A673 (cell line): ENCODE data around the gene WDR20. TPM values are rescaled to one million over a fixed set of nuclear protein-coding genes. Genes with fewer than 3 reads are reported as not detected.
A peak's percentile ranks its signal among the peaks of the same experiment; 100 is the strongest.

Experiments
- BruUV-seq: library from RNA; stranded (reverse); fragments of 400-500 nt; replicated peaks from 2 replicates; lab custom pipeline; 2021; lab: Mats Ljungman, UMichigan
- CTCF ChIA-PET: fragments of 300-600 bp; sonication (Branson Sonifier 250); formaldehyde crosslinking; loops from one replicate; lab custom pipeline; 2022; ENCODE audit warnings: antibody characterized with exemption; lab: Charles Lee
- POLR2A ChIA-PET: fragments of 300-600 bp; sonication (Branson Sonifier 250); formaldehyde crosslinking; loops from one replicate; lab custom pipeline; 2022; ENCODE audit warnings: antibody characterized with exemption; ENCODE audit not compliant: low non-redundant PET; lab: Charles Lee
- DNase-seq: peaks from one replicate; pipeline ENCODE4 v3.0.0-alpha.2; 2015; ENCODE audit warnings: low spot score
- H3K27ac ChIP-seq: fragments of 200-600 bp; sonication (generic); 2 replicates; pipeline ENCODE4 v1.5.1; 2016; ENCODE audit warnings: mixed run types, low read depth, mild to moderate bottlenecking, mixed read lengths, antibody characterized with exemption, low read length; ENCODE audit not compliant: poor library complexity, severe bottlenecking
- H3K27me3 ChIP-seq: fragments of 200-600 bp; sonication (generic); replicated peaks from 2 replicates; pipeline ENCODE4 v1.6.1; 2017; ENCODE audit warnings: mixed run types, low read depth, mild to moderate bottlenecking, mixed read lengths, antibody characterized with exemption, low read length; ENCODE audit not compliant: insufficient read depth, poor library complexity
- H3K36me3 ChIP-seq: fragments of 200-600 bp; sonication (generic); 2 replicates; pipeline ENCODE4 v1.6.1; 2016; ENCODE audit warnings: mixed run types, mild to moderate bottlenecking, mixed read lengths, antibody characterized with exemption, low read length; ENCODE audit not compliant: insufficient read depth, poor library complexity, severe bottlenecking
- H3K4me1 ChIP-seq: fragments of 200-600 bp; sonication (generic); 2 replicates; pipeline ENCODE4 v1.6.1; 2017; ENCODE audit warnings: mixed run types, mild to moderate bottlenecking, mixed read lengths, antibody characterized with exemption, low read length; ENCODE audit not compliant: insufficient read depth, poor library complexity, severe bottlenecking
- H3K4me3 ChIP-seq: fragments of 200-600 bp; sonication (generic); 2 replicates; pipeline ENCODE4 v1.5.1; 2016; ENCODE audit warnings: low read depth, mixed run types, mild to moderate bottlenecking, mixed read lengths, low read length; ENCODE audit not compliant: poor library complexity, severe bottlenecking
- H3K9me3 ChIP-seq: fragments of 200-600 bp; sonication (generic); 2 replicates; pipeline ENCODE4 v1.6.1; 2016; ENCODE audit warnings: mixed run types, low read depth, mild to moderate bottlenecking, mixed read lengths, antibody characterized with exemption, low read length; ENCODE audit not compliant: poor library complexity, severe bottlenecking
- EZH2 ChIP-seq: fragments of 200-600 bp; sonication (generic); IDR thresholded peaks from 2 replicates; pipeline ENCODE4 v1.6.1; 2017; ENCODE audit warnings: borderline replicate concordance, low read depth, mild to moderate bottlenecking, mixed read lengths, antibody characterized with exemption, low read length; ENCODE audit not compliant: poor library complexity, severe bottlenecking
- intact Hi-C: fragments of 100-400 bp; cut with micrococcal nuclease; formaldehyde crosslinking; loops from one replicate; pipeline ENCODE4 v1.10.0; 2022; ENCODE audit not compliant: unreplicated experiment
- total RNA-seq: library from RNA; stranded (reverse); gene quantifications from 2 replicates; pipeline ENCODE4 v1.2.3, GENCODE V29; 2021
- TF ChIP-seq, protein P1 (sequence below): fragments of 300-800, 200-600 bp; sonication (generic); conservative IDR thresholded peaks from 2 replicates; pipeline ENCODE4 v1.5.1; 2017; ENCODE audit warnings: low read depth, mild to moderate bottlenecking, antibody characterized with exemption, low read length, moderate library complexity, mixed read lengths

Gene WDR20
- total RNA-seq, 1 experiment from 2014 or later: 28.3 TPM

DNA sequence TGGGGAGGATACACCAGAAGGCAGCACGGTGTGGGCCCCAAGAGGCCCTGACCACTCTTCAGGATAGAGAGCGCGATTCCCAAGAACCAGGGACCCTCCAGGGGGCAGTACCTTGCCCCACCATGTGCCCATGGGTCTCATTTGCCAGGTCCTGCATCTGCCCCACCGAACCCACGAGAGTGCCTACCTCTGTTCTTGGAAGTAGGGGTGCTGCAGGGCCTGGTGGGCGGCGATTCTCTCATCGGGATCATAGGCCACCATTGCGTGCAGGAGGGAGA is 92.6 kb downstream of the WDR20 start:
- no peaks in the 10 kb centered on the region for H3K27me3 ChIP-seq
- no peak overlapping the region for H3K27ac ChIP-seq
- intact Hi-C loops: no loop called here
- CTCF ChIA-PET: interaction anchor here (0.6 to 2.1 kb wide), 2 partner anchors 82 to 145 kb away, joined by 4 to 6 read pairs; no protein-coding TSS in a partner anchor
- POLR2A ChIA-PET: no interaction called here
- no TSS peak for BruUV-seq
- H3K9me3 ChIP-seq: no peaks in the 10 kb centered on the region
- TF ChIP-seq EZH2: no peak
- TF ChIP-seq, protein P1, sequence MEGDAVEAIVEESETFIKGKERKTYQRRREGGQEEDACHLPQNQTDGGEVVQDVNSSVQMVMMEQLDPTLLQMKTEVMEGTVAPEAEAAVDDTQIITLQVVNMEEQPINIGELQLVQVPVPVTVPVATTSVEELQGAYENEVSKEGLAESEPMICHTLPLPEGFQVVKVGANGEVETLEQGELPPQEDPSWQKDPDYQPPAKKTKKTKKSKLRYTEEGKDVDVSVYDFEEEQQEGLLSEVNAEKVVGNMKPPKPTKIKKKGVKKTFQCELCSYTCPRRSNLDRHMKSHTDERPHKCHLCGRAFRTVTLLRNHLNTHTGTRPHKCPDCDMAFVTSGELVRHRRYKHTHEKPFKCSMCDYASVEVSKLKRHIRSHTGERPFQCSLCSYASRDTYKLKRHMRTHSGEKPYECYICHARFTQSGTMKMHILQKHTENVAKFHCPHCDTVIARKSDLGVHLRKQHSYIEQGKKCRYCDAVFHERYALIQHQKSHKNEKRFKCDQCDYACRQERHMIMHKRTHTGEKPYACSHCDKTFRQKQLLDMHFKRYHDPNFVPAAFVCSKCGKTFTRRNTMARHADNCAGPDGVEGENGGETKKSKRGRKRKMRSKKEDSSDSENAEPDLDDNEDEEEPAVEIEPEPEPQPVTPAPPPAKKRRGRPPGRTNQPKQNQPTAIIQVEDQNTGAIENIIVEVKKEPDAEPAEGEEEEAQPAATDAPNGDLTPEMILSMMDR: no peak
- H3K36me3 ChIP-seq: no peaks in the 10 kb centered on the region
- H3K4me3 ChIP-seq: no peak overlapping the region
- peaks cover 10% of the 10 kb centered on the region for H3K4me1 ChIP-seq
- DNase-seq: no peak

DNA sequence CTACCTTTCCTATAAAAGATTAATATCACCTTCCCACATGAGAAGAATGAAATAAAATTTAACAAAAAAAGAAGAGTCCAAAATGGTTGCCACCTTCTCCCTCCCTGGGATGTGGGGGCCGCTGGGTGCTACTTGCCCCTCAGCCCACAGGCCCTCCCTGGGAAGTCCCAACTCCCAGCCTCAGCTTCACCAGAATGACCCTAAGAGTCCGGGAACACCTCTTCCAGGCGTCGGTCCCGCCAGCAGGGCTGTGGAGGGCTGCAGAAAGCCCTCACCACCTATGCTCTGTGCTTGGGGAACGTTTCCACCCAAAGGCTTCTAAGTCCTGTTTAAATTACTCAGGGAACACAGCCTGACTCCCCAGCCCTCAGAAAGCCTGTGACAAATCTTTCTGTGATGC is 93.4 kb downstream of the WDR20 start:
- H3K27ac ChIP-seq: no peak overlapping the region
- H3K27me3 ChIP-seq: no peaks in the 10 kb centered on the region
- no peaks in the 10 kb centered on the region for H3K36me3 ChIP-seq
- intact Hi-C loops: no loop called here
- CTCF ChIA-PET: interaction anchor here (0.6 to 2.1 kb wide), 3 partner anchors 81 to 146 kb away, joined by 4 to 6 read pairs (median 4); no protein-coding TSS in a partner anchor
- TF ChIP-seq, protein P1: no peak
- no peak for TF ChIP-seq EZH2
- H3K9me3 ChIP-seq: no peaks in the 10 kb centered on the region
- peaks cover 6% of the 10 kb centered on the region for H3K4me1 ChIP-seq
- H3K4me3 ChIP-seq: no peak overlapping the region
- POLR2A ChIA-PET: no interaction called here
- DNase-seq: no peak
- no TSS peak for BruUV-seq

DNA sequence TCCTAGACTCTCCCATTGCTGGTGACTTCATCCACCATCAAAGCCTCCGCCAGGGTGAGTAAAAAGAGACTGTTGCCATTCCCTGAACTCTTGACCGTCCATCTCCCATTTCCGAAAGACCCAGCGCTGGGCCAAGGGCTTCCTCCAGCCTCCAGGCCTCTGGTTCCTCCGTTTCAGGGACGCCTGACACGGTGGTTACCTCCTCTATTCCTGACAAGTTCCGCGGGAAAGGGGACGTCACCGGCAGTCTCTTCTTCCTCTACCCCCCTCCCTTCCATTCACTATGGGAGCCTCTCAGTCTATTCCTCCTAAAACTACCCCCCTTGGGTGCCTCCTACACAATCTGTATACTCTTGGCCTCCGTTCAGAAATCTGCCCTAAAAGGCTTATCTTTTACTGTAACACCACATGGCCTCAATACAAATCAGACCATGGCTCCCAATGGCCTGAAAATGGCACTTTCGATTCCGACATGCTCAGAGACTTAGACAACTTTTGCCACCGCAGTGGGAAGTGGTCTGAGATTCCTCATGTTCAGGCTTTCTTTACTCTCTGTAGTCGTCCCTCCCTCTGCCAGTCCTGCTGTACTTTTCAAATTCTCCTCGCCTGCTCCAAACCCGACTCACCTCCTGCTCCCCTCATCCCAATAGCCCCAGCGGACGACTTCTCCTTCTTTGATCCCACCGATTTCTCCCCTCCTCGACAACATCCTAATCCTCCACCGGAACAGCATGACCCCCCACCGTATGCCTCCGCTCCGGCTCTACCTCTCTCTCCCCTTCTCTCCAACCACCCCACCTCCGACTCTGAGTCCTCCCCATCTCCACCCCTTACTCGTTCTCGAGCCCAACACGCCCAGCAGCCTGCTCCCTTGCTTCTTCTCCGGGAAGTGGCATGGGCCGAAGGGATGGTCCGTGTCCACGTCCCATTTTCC is 94.9 kb downstream of the WDR20 start:
- POLR2A ChIA-PET: no interaction called here
- Histone ChIP-seq H3K4me3 (peak overlapping the region; percentile 51), H3K4me1 (peaks cover 6% of the 10 kb centered on the region), H3K27me3 (no peaks in the 10 kb centered on the region), H3K9me3 (no peaks in the 10 kb centered on the region), H3K36me3 (no peaks in the 10 kb centered on the region), H3K27ac (peak overlapping the region; percentile 56)
- CTCF ChIA-PET: no interaction called here
- no TSS peak for BruUV-seq
- intact Hi-C loops: loop anchor here (2.0 kb wide), 1 partner anchor 80 kb away; no protein-coding TSS in a partner anchor
- TF ChIP-seq, protein P1: no peak
- no peak for TF ChIP-seq EZH2
- DNase-seq: peak; percentile 56
